IMR-90 (cell line): ENCODE results near the gene NTRK3. TPM values are rescaled to one million over a fixed set of nuclear protein-coding genes. Genes with fewer than 3 reads are reported as not detected.

ENCODE experiments used
- ATAC-seq: fragments of 200-7000 bp; cut with Tn5 transposase; 2 replicates; pipeline ENCODE4 v1.9.1; 2020; ENCODE audit warnings: low read depth, mild to moderate bottlenecking, moderate library complexity
- BruUV-seq: library from RNA; stranded (reverse); fragments of 400-500 nt; replicated peaks from 2 replicates; lab custom pipeline; 2021; lab: Mats Ljungman, UMichigan
- CTCF ChIA-PET: fragments of 300-600 bp; formaldehyde crosslinking; extraction: SDS; loops from one replicate; lab custom pipeline; 2021; ENCODE audit warnings: antibody characterized with exemption; lab: Yijun Ruan, JAX
- POLR2A ChIA-PET: fragments of 300-600 bp; sonication (Branson Sonifier 250); formaldehyde crosslinking; loops from one replicate; lab custom pipeline; 2022; ENCODE audit warnings: antibody characterized with exemption; ENCODE audit not compliant: unreplicated experiment; lab: Charles Lee
- DNase-seq: peaks from one replicate; pipeline ENCODE4 v3.0.0; 2013
- H2AFZ ChIP-seq: replicated peaks from 2 replicates; pipeline ENCODE3; 2013; ENCODE audit warnings: low read length, mild to moderate bottlenecking; ENCODE audit not compliant: poor library complexity
- H2AK5ac ChIP-seq: 2 replicates; pipeline ENCODE4 v1.6.1; 2013; ENCODE audit warnings: low read depth, low read length, inconsistent platforms
- H2AK9ac ChIP-seq: replicated peaks from 2 replicates; pipeline ENCODE3; 2013; ENCODE audit warnings: mild to moderate bottlenecking, low read depth, low read length, moderate library complexity; ENCODE audit not compliant: poor library complexity
- H2BK120ac ChIP-seq: 2 replicates; pipeline ENCODE4 v1.6.1; 2013; ENCODE audit warnings: low read depth, low read length, inconsistent platforms
- H2BK15ac ChIP-seq: 3 replicates; pipeline ENCODE4 v1.6.1; 2013; ENCODE audit warnings: low read depth, low read length, inconsistent platforms
- H2BK20ac ChIP-seq: 2 replicates; pipeline ENCODE4 v1.6.1; 2013; ENCODE audit warnings: low read depth, mild to moderate bottlenecking, inconsistent platforms, low read length, moderate library complexity
- H2BK5ac ChIP-seq: 2 replicates; pipeline ENCODE4 v1.6.1; 2013; ENCODE audit warnings: mild to moderate bottlenecking, low read depth, low read length, inconsistent platforms; ENCODE audit not compliant: poor library complexity, severe bottlenecking
- H3K14ac ChIP-seq: replicated peaks from 2 replicates; pipeline ENCODE4 v1.6.1; 2013; ENCODE audit warnings: low read depth, low read length, inconsistent platforms
- H3K18ac ChIP-seq: 2 replicates; pipeline ENCODE4 v1.6.1; 2013; ENCODE audit warnings: low read depth, low read length, control low read depth
- H3K23ac ChIP-seq: 2 replicates; pipeline ENCODE4 v1.6.1; 2013; ENCODE audit warnings: low read depth, low read length, inconsistent platforms
- H3K27ac ChIP-seq: 2 replicates; pipeline ENCODE4 v1.5.1; 2013; ENCODE audit warnings: mild to moderate bottlenecking, control low read depth, low read length; ENCODE audit not compliant: insufficient read depth
- H3K27me3 ChIP-seq: 2 replicates; pipeline ENCODE4 v1.6.1; 2013; ENCODE audit warnings: low read length; ENCODE audit not compliant: control insufficient read depth, insufficient read depth
- H3K36me3 ChIP-seq: 2 replicates; pipeline ENCODE4 v1.6.1; 2013; ENCODE audit warnings: low read length, mixed read lengths; ENCODE audit not compliant: control insufficient read depth, insufficient read depth
- H3K4ac ChIP-seq: 2 replicates; pipeline ENCODE4 v1.6.1; 2013; ENCODE audit warnings: low read depth, low read length, inconsistent platforms
- H3K4me1 ChIP-seq: 2 replicates; pipeline ENCODE4 v1.6.1; 2013; ENCODE audit warnings: low read length, mixed read lengths; ENCODE audit not compliant: control insufficient read depth, insufficient read depth
- H3K4me2 ChIP-seq: 2 replicates; pipeline ENCODE4 v1.6.1; 2013; ENCODE audit warnings: low read depth, mild to moderate bottlenecking, control low read depth, low read length, moderate library complexity
- H3K4me3 ChIP-seq: 2 replicates; pipeline ENCODE4 v1.5.1; 2013; ENCODE audit warnings: low read depth, mild to moderate bottlenecking, control low read depth, low read length, moderate library complexity; ENCODE audit not compliant: insufficient read depth
- H3K56ac ChIP-seq: 2 replicates; pipeline ENCODE4 v1.6.1; 2013; ENCODE audit warnings: low read length, inconsistent platforms; ENCODE audit not compliant: insufficient read depth; ENCODE audit errors: extremely low read depth
- H3K79me1 ChIP-seq, 2 experiments: 2 replicates each; pipeline ENCODE4 v1.6.1; 2013; ENCODE audit warnings: low read length in 2 of 2, inconsistent platforms in 1 of 2, low read depth in 1 of 2
- H3K9ac ChIP-seq: 2 replicates; pipeline ENCODE4 v1.6.1; 2013; ENCODE audit warnings: low read depth, low read length, control low read depth
- H3K9me1 ChIP-seq: 2 replicates; pipeline ENCODE4 v1.6.1; 2013; ENCODE audit warnings: low read length, inconsistent platforms; ENCODE audit not compliant: insufficient read depth
- H3K9me3 ChIP-seq: 2 replicates; pipeline ENCODE4 v1.6.1; 2013; ENCODE audit warnings: low read length; ENCODE audit not compliant: control insufficient read depth, insufficient read depth
- H4K20me1 ChIP-seq: 2 replicates; pipeline ENCODE4 v1.6.1; 2013; ENCODE audit warnings: low read length, inconsistent platforms; ENCODE audit not compliant: insufficient read depth
- H4K5ac ChIP-seq: 2 replicates; pipeline ENCODE4 v1.6.1; 2013; ENCODE audit warnings: mild to moderate bottlenecking, low read depth, low read length, control low read depth
- H4K8ac ChIP-seq, 2 experiments: 2 replicates each; pipeline ENCODE4 v1.6.1; 2013; ENCODE audit warnings: low read depth in 2 of 2, low read length in 2 of 2, control low read depth in 1 of 2, inconsistent platforms in 1 of 2
- H4K91ac ChIP-seq: 2 replicates; pipeline ENCODE4 v1.6.1; 2013; ENCODE audit warnings: low read depth, low read length, inconsistent platforms; ENCODE audit not compliant: insufficient read depth
- BHLHE40 ChIP-seq: fragments of 150-350 bp; IDR thresholded peaks from 2 replicates; pipeline ENCODE4 v1.6.1; 2016; ENCODE audit warnings: mild to moderate bottlenecking, low read depth, low read length
- CEBPB ChIP-seq: IDR thresholded peaks from 2 replicates; pipeline ENCODE4 v1.6.1; 2012; ENCODE audit warnings: low read depth, low read length, improper control_type of control experiment
- CHD1 ChIP-seq: IDR thresholded peaks from 2 replicates; pipeline ENCODE4 v1.6.1; 2012; ENCODE audit warnings: low read depth, low read length, improper control_type of control experiment
- FOS ChIP-seq: fragments of 150-350 bp; IDR thresholded peaks from 2 replicates; pipeline ENCODE4 v1.6.1; 2016; ENCODE audit warnings: low read depth, low read length
- MAFK ChIP-seq: IDR thresholded peaks from 2 replicates; pipeline ENCODE4 v1.6.1; 2012; ENCODE audit warnings: low read depth, low read length, improper control_type of control experiment
- MAZ ChIP-seq: IDR thresholded peaks from 2 replicates; pipeline ENCODE4 v1.6.1; 2012; ENCODE audit warnings: low read depth, mild to moderate bottlenecking, low read length, improper control_type of control experiment, moderate library complexity, borderline replicate concordance
- MXI1 ChIP-seq: IDR thresholded peaks from 2 replicates; pipeline ENCODE4 v1.6.1; 2012; ENCODE audit warnings: low read depth, mild to moderate bottlenecking, low read length, moderate library complexity, borderline replicate concordance
- NFE2L2 ChIP-seq: fragments of 150-350 bp; IDR thresholded peaks from 2 replicates; pipeline ENCODE4 v1.6.1; 2016; ENCODE audit warnings: low read depth, mild to moderate bottlenecking, low read length
- POLR2A ChIP-seq: IDR thresholded peaks from 2 replicates; pipeline ENCODE4 v1.6.1; 2012; ENCODE audit warnings: mild to moderate bottlenecking, low read depth, low read length
- RAD21 ChIP-seq: IDR thresholded peaks from 2 replicates; pipeline ENCODE4 v1.6.1; 2012; ENCODE audit warnings: low read length, improper control_type of control experiment
- RCOR1 ChIP-seq: IDR thresholded peaks from 2 replicates; pipeline ENCODE4 v1.6.1; 2012; ENCODE audit warnings: mild to moderate bottlenecking, low read length, improper control_type of control experiment; ENCODE audit not compliant: insufficient replicate concordance
- RFX5 ChIP-seq: IDR thresholded peaks from 2 replicates; pipeline ENCODE4 v1.8.0; 2012; ENCODE audit warnings: low read depth, mild to moderate bottlenecking, low read length, moderate library complexity
- SMC3 ChIP-seq: fragments of 150-350 bp; IDR thresholded peaks from 2 replicates; pipeline ENCODE4 v1.6.1; 2016; ENCODE audit warnings: low read depth, mild to moderate bottlenecking, antibody characterized with exemption, low read length, moderate library complexity
- WGBS, 2 experiments: methylation state at CpG; one replicate each; pipeline versions ENCODE4 v1.1.5 to v1.1.7; 2013; ENCODE audit warnings: missing lambda C conversion rate in 2 of 2; ENCODE audit not compliant: insufficient read length in 1 of 2; ENCODE audit errors: extremely low coverage in 2 of 2; 5-methylcytosine and 5-hydroxymethylcytosine counted together
- dilution Hi-C: fragments of 300-500 bp; cut with HindIII; formaldehyde crosslinking; loops from one replicate; pipeline ENCODE4 v1.14.3; 2018; ENCODE audit warnings: low sequenced_read_pairs; ENCODE audit not compliant: unreplicated experiment
- in situ Hi-C: fragments of 300-500 bp; cut with MboI; formaldehyde crosslinking; loops from 3 replicates; pipeline ENCODE4 v1.14.3; 2019; ENCODE audit warnings: low sequenced_read_pairs, inconsistent platforms, mixed read lengths
- intact Hi-C: fragments of 100-400 bp; cut with micrococcal nuclease; formaldehyde crosslinking; loops from 2 replicates; pipeline ENCODE4 v1.10.0; 2022
- polyA plus RNA-seq, 3 experiments: library from polyadenylated mRNA; depleted of rRNA; stranded (reverse); fragments of >200 nt; gene quantifications; 2 replicates each; pipeline ENCODE4 v1.2.3, GENCODE V29; 2012; ENCODE audit warnings: low replicate concordance in 1 of 3
- total RNA-seq: library from RNA; depleted of rRNA; stranded (reverse); fragments of >200 nt; gene quantifications from 2 replicates; pipeline ENCODE4 v1.2.3, GENCODE V29; 2012
- TF ChIP-seq, protein P1 (sequence below): fragments of 150-350 bp; IDR thresholded peaks from 2 replicates; pipeline ENCODE4 v1.6.1; 2017; ENCODE audit warnings: mild to moderate bottlenecking, antibody characterized with exemption, low read length, low read depth
- TF ChIP-seq, protein P2 (sequence below): fragments of 150-350 bp; IDR thresholded peaks from 2 replicates; pipeline ENCODE4 v1.6.1; 2016; ENCODE audit warnings: low read depth, mild to moderate bottlenecking, low read length, moderate library complexity, borderline replicate concordance
- TF ChIP-seq, protein P3 (sequence below): conservative IDR thresholded peaks from 2 replicates; pipeline ENCODE4 v1.5.1; 2012; ENCODE audit warnings: mild to moderate bottlenecking, low read depth, low read length, improper control_type of control experiment

The NTRK3 gene
- total and polyA plus RNA-seq, 2 of the 4 experiments (the other 2 are of a cell fraction) = under 0.01 to 0.15 TPM

DNA sequence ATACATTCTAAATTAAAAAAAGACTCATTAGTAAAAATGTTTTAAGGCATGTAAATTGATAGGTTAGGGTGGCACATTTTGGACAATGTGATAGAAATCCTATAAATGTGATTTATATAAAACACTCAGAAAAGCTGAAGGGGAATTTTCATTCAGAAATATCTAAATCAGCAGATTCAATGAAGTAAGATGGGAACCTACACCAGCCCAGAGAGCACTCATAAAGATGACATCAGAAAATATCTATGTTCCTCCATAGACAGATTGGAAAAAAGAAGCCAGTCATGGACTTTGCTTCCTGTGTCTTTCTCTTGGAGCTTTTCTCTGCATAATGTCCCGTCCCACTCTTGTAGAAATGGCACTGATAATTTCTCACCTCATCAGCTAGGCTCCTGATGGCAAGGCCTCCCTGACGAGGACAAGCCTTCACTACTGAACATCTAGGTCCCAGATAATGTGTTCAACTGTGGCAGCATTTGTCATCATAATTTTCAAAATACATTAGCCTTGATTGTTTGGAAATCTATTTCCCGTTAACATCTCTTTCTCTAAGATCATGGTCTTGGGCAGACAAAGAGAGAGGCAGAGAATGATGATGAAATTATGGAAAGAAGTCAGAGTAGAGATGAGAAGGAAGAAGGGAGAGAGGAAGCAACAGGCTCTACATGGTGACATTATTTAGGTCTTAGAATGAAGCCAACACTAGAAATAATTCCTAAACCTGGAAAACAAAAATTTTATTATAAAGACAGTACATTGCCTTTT lies 354.4 kb downstream of the NTRK3 start:
- intact Hi-C loops = no loop called here

More for the DNA sequence above, 354.4 kb downstream of the NTRK3 start:
- no peak overlapping the region for H2AK5ac ChIP-seq
- no peaks in the 10 kb centered on the region for H4K20me1 ChIP-seq
- no peak overlapping the region for H4K5ac ChIP-seq
- dilution Hi-C loops = no loop called here
- H3K4me1 ChIP-seq = no peaks in the 10 kb centered on the region
- no peak overlapping the region for H3K4me3 ChIP-seq
- TF ChIP-seq MXI1 (no peak), NFE2L2 (no peak), CEBPB (no peak), SMC3 (no peak), MAFK (no peak), MAZ (no peak), RAD21 (no peak), RCOR1 (no peak), POLR2A (no peak), CHD1 (no peak), RFX5 (no peak), FOS (no peak), BHLHE40 (no peak)
- TF ChIP-seq, protein P1, sequence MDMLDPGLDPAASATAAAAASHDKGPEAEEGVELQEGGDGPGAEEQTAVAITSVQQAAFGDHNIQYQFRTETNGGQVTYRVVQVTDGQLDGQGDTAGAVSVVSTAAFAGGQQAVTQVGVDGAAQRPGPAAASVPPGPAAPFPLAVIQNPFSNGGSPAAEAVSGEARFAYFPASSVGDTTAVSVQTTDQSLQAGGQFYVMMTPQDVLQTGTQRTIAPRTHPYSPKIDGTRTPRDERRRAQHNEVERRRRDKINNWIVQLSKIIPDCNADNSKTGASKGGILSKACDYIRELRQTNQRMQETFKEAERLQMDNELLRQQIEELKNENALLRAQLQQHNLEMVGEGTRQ = no peak
- TF ChIP-seq, protein P2, sequence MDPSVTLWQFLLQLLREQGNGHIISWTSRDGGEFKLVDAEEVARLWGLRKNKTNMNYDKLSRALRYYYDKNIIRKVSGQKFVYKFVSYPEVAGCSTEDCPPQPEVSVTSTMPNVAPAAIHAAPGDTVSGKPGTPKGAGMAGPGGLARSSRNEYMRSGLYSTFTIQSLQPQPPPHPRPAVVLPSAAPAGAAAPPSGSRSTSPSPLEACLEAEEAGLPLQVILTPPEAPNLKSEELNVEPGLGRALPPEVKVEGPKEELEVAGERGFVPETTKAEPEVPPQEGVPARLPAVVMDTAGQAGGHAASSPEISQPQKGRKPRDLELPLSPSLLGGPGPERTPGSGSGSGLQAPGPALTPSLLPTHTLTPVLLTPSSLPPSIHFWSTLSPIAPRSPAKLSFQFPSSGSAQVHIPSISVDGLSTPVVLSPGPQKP = no peak
- TF ChIP-seq, protein P3, sequence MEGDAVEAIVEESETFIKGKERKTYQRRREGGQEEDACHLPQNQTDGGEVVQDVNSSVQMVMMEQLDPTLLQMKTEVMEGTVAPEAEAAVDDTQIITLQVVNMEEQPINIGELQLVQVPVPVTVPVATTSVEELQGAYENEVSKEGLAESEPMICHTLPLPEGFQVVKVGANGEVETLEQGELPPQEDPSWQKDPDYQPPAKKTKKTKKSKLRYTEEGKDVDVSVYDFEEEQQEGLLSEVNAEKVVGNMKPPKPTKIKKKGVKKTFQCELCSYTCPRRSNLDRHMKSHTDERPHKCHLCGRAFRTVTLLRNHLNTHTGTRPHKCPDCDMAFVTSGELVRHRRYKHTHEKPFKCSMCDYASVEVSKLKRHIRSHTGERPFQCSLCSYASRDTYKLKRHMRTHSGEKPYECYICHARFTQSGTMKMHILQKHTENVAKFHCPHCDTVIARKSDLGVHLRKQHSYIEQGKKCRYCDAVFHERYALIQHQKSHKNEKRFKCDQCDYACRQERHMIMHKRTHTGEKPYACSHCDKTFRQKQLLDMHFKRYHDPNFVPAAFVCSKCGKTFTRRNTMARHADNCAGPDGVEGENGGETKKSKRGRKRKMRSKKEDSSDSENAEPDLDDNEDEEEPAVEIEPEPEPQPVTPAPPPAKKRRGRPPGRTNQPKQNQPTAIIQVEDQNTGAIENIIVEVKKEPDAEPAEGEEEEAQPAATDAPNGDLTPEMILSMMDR = no peak
- BruUV-seq = no TSS peak
- no peaks in the 10 kb centered on the region for H3K9me3 ChIP-seq
- no peak overlapping the region for H3K27ac ChIP-seq
- no peaks in the 10 kb centered on the region for H3K27me3 ChIP-seq
- no peaks in the 10 kb centered on the region for H3K36me3 ChIP-seq
- H3K18ac ChIP-seq = no peak overlapping the region
- H3K9me1 ChIP-seq = no peaks in the 10 kb centered on the region
- H3K9ac ChIP-seq = no peak overlapping the region
- no peak overlapping the region for H2BK20ac ChIP-seq
- no peak overlapping the region for H2BK5ac ChIP-seq
- no peak overlapping the region for H2AFZ ChIP-seq
- no peak overlapping the region for H3K14ac ChIP-seq
- H3K79me1 ChIP-seq = no peaks in the 10 kb centered on the region
- ChIA-PET POLR2A (no interaction called here), CTCF (interaction anchor here (1.3 kb wide), 1 partner anchor 19 kb away, joined by 3 read pairs; no protein-coding TSS in a partner anchor)
- in situ Hi-C loops = no loop called here
- no peak overlapping the region for H4K91ac ChIP-seq
- DNase-seq = no peak
- H3K4me2 ChIP-seq = no peak overlapping the region
- no CpG with 5 or more reads among the region's 3 CpGs for WGBS, 2 experiments
- no peak overlapping the region for H3K23ac ChIP-seq
- no peak overlapping the region for H2BK120ac ChIP-seq
- ATAC-seq = no peak
- H3K56ac ChIP-seq = no peak overlapping the region
- no peak overlapping the region for H4K8ac ChIP-seq
- no peak overlapping the region for H2BK15ac ChIP-seq
- H2AK9ac ChIP-seq = no peak overlapping the region
- H3K4ac ChIP-seq = no peak overlapping the region
